MM.1S (cell line): ENCODE results near the gene HGF.

Experiments used
- DNase-seq: peaks from one replicate; pipeline ENCODE4 v3.0.0-alpha.2; 2015
- H2AFZ ChIP-seq: fragments of 300-600 bp; sonication (generic); 2 replicates; pipeline ENCODE4 v1.6.0; 2016; ENCODE audit warnings: antibody characterized with exemption, low read length
- H3F3A ChIP-seq: fragments of 300-600 bp; sonication (generic); 2 replicates; pipeline ENCODE4 v1.6.1; 2016; ENCODE audit warnings: mild to moderate bottlenecking, antibody characterized with exemption, low read length, moderate library complexity, mixed read lengths; ENCODE audit not compliant: insufficient read depth
- H3K27ac ChIP-seq: fragments of 300-600 bp; sonication (generic); 2 replicates; pipeline ENCODE4 v1.5.1; 2016; ENCODE audit warnings: mild to moderate bottlenecking, low read length
- H3K27me3 ChIP-seq: fragments of 300-600 bp; sonication (generic); replicated peaks from 2 replicates; pipeline ENCODE4 v1.6.0; 2016; ENCODE audit warnings: low read length; ENCODE audit not compliant: insufficient read depth
- H3K36me3 ChIP-seq: fragments of 300-600 bp; sonication (generic); replicated peaks from 2 replicates; pipeline ENCODE4 v1.6.1; 2016; ENCODE audit warnings: mild to moderate bottlenecking, low read length, mixed read lengths; ENCODE audit not compliant: insufficient read depth
- H3K4me1 ChIP-seq: fragments of 300-600 bp; sonication (generic); 2 replicates; pipeline ENCODE4 v1.6.1; 2016; ENCODE audit warnings: low read length, mixed read lengths
- H3K4me2 ChIP-seq: fragments of 300-600 bp; sonication (generic); 2 replicates; pipeline ENCODE4 v1.6.0; 2016; ENCODE audit warnings: low read depth, low read length
- H3K4me3 ChIP-seq: fragments of 300-600 bp; sonication (generic); 2 replicates; pipeline ENCODE4 v1.5.1; 2016; ENCODE audit warnings: low read length, mixed read lengths
- H3K79me2 ChIP-seq: fragments of 300-600 bp; sonication (generic); 2 replicates; pipeline ENCODE4 v1.6.1; 2016; ENCODE audit warnings: mixed run types, low read length, mixed read lengths
- H3K9ac ChIP-seq: fragments of 300-600 bp; sonication (generic); 2 replicates; pipeline ENCODE4 v1.6.1; 2016; ENCODE audit warnings: low read length, mixed read lengths
- H3K9me2 ChIP-seq: fragments of 300-600 bp; sonication (generic); replicated peaks from 2 replicates; pipeline ENCODE4 v1.6.1; 2016; ENCODE audit warnings: mild to moderate bottlenecking, low read length, mixed read lengths; ENCODE audit not compliant: insufficient read depth
- H3K9me3 ChIP-seq: fragments of 300-600 bp; sonication (generic); replicated peaks from 2 replicates; pipeline ENCODE4 v1.6.1; 2016; ENCODE audit warnings: mild to moderate bottlenecking, low read length, mixed read lengths; ENCODE audit not compliant: insufficient read depth
- H4K20me1 ChIP-seq: fragments of 300-600 bp; sonication (generic); 2 replicates; pipeline ENCODE4 v1.6.1; 2016; ENCODE audit warnings: mild to moderate bottlenecking, low read length, moderate library complexity, mixed read lengths; ENCODE audit not compliant: insufficient read depth
- CTCF ChIP-seq: fragments of 300-600 bp; sonication (generic); IDR thresholded peaks from 2 replicates; pipeline ENCODE4 v1.5.1; 2016; ENCODE audit warnings: antibody characterized with exemption, low read length, mixed read lengths
- EZH2 ChIP-seq: fragments of 300-600 bp; sonication (generic); optimal IDR thresholded peaks from 2 replicates; pipeline ENCODE3; 2017; ENCODE audit warnings: low read depth, mild to moderate bottlenecking, antibody characterized with exemption, low read length, mixed read lengths
- EZH2phosphoT487 ChIP-seq: fragments of 300-600 bp; sonication (generic); IDR thresholded peaks from 2 replicates; pipeline ENCODE4 v1.6.1; 2018; ENCODE audit warnings: antibody characterized with exemption, low read length

The HGF gene

GRCh38 chr7:81745637-81746036 is 24.2 kb downstream of the HGF start:
- H3K4me1 ChIP-seq = no peaks in the 10 kb centered on the region
- no peak overlapping the region for H3K9ac ChIP-seq
- TF ChIP-seq CTCF (no peak), EZH2phosphoT487 (no peak)

GRCh38 chr7:81744389-81744788 is 25.5 kb downstream of the HGF start:
- Histone ChIP-seq H3K4me3 (no peak overlapping the region), H4K20me1 (no peaks in the 10 kb centered on the region), H3K4me1 (no peaks in the 10 kb centered on the region), H3K9ac (no peak overlapping the region), H3F3A (no peaks in the 10 kb centered on the region), H3K36me3 (no peaks in the 10 kb centered on the region), H2AFZ (no peak overlapping the region), H3K9me2 (no peaks in the 10 kb centered on the region), H3K9me3 (no peaks in the 10 kb centered on the region), H3K27ac (no peak overlapping the region), H3K79me2 (no peaks in the 10 kb centered on the region), H3K27me3 (no peaks in the 10 kb centered on the region), H3K4me2 (no peak overlapping the region)
- DNase-seq = no peak
- TF ChIP-seq CTCF (no peak), EZH2 (no peak), EZH2phosphoT487 (no peak)

More at GRCh38 chr7:81745637-81746036, 24.2 kb downstream of the HGF start:
- no peaks in the 10 kb centered on the region for H3K9me3 ChIP-seq
- no peak overlapping the region for H3K27ac ChIP-seq
- no peaks in the 10 kb centered on the region for H3F3A ChIP-seq
- no peak overlapping the region for H3K4me2 ChIP-seq
- H3K4me3 ChIP-seq = no peak overlapping the region
- H2AFZ ChIP-seq = no peak overlapping the region
- DNase-seq = no peak
- no peaks in the 10 kb centered on the region for H4K20me1 ChIP-seq
- no peaks in the 10 kb centered on the region for H3K9me2 ChIP-seq
- no peaks in the 10 kb centered on the region for H3K27me3 ChIP-seq
- no peaks in the 10 kb centered on the region for H3K79me2 ChIP-seq
- H3K36me3 ChIP-seq = no peaks in the 10 kb centered on the region

GRCh38 chr7:81743665-81744064 is 26.2 kb downstream of the HGF start:
- H3K4me2 ChIP-seq = no peak overlapping the region
- no peak overlapping the region for H3K4me3 ChIP-seq
- no peak overlapping the region for H3K27ac ChIP-seq
- no peak overlapping the region for H2AFZ ChIP-seq
- no peaks in the 10 kb centered on the region for H3K79me2 ChIP-seq
- no peaks in the 10 kb centered on the region for H3K4me1 ChIP-seq
- no peak overlapping the region for H3K9ac ChIP-seq
- no peaks in the 10 kb centered on the region for H4K20me1 ChIP-seq
- H3F3A ChIP-seq = no peaks in the 10 kb centered on the region
- TF ChIP-seq CTCF = no peak
- no peak for TF ChIP-seq EZH2
- TF ChIP-seq EZH2phosphoT487 = no peak
- no peak for DNase-seq
- H3K27me3 ChIP-seq = no peaks in the 10 kb centered on the region
- H3K9me2 ChIP-seq = no peaks in the 10 kb centered on the region
- H3K9me3 ChIP-seq = no peaks in the 10 kb centered on the region
- H3K36me3 ChIP-seq = no peaks in the 10 kb centered on the region
